NB4 (cell line): ENCODE results near the gene HLCS.
"Not testable (repeated sequence)": the region's sequence is repeated elsewhere in the genome, so short reads cannot be mapped to it uniquely, and the experiment has no call there.

Experiments used
- DNase-seq: peaks from one replicate; pipeline ENCODE4 v3.0.0; 2010; ENCODE audit warnings: low read depth
- H3K4me3 ChIP-seq: one replicate; pipeline ENCODE4 v1.5.1; 2011; ENCODE audit warnings: mild to moderate bottlenecking, low read depth, low read length, moderate library complexity
- CTCF ChIP-seq: IDR thresholded peaks from one replicate; pipeline ENCODE4 v1.5.1; 2012; ENCODE audit warnings: low read depth, low read length
- MAX ChIP-seq: IDR thresholded peaks from 2 replicates; pipeline ENCODE4 v1.6.1; 2011; ENCODE audit warnings: low read depth, low read length
- MYC ChIP-seq: IDR thresholded peaks from 2 replicates; pipeline ENCODE4 v1.6.1; 2011; ENCODE audit warnings: low read depth, low read length
- POLR2A ChIP-seq: IDR thresholded peaks from 2 replicates; pipeline ENCODE4 v1.6.1; 2011; ENCODE audit warnings: mild to moderate bottlenecking; ENCODE audit not compliant: insufficient read length; ENCODE audit errors: extremely low read depth

Gene HLCS

DNA sequence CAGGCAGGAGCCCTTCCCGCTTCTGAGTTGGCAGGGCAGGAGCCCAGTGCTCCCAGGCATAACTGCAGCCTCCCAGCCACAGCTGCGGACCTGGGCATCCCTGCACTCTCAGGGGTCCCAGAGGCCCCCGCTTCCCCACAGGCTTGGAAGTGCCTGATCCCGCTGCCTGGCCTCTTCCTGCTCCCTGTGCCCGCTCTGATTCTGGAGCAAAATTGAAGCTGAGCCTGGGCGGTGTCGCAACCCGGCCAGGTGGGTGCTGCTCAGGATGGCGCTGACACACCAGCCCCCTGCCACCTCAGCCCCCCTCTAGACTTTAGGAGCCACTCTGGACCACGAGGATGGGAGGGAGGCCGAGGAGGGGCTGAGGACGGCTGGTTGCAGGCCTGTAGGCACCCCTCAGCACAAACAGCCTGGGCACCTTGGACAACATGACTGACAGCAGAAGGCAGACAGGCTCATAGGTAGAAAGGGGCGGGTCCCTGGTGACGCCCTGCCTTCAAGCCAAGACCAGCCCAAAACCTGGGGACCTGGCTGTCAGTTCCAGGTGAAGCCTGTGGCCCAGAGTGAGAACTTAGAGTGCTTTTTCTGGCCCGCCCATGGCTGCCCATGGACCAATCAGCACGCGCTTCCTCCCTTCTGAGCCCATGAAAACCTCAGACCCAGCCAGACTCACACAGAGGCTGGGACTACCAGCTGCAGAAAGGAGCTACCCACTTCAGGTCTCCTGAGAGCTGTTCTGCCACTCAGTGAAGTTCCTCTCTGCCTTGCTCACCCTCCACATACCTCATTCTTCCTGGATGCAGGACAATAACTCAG, 7.2 kb downstream of the HLCS start:
- no peak overlapping the region for H3K4me3 ChIP-seq
- no peak for DNase-seq
- no peak for TF ChIP-seq CTCF
- no peak for TF ChIP-seq MAX
- TF ChIP-seq MYC: no peak
- TF ChIP-seq POLR2A: no peak

GRCh38 chr21:36955783-36956182, 10.7 kb downstream of the HLCS start:
- no peak overlapping the region for H3K4me3 ChIP-seq
- no peak for TF ChIP-seq POLR2A
- no peak for TF ChIP-seq MYC
- no peak for TF ChIP-seq MAX
- no peak for TF ChIP-seq CTCF
- DNase-seq: no peak

- H3K4me3 ChIP-seq, DNase-seq: not testable (repeated sequence)
Measured at GRCh38 chr21:36952331-36952730, 14.1 kb downstream of the HLCS start.

DNA sequence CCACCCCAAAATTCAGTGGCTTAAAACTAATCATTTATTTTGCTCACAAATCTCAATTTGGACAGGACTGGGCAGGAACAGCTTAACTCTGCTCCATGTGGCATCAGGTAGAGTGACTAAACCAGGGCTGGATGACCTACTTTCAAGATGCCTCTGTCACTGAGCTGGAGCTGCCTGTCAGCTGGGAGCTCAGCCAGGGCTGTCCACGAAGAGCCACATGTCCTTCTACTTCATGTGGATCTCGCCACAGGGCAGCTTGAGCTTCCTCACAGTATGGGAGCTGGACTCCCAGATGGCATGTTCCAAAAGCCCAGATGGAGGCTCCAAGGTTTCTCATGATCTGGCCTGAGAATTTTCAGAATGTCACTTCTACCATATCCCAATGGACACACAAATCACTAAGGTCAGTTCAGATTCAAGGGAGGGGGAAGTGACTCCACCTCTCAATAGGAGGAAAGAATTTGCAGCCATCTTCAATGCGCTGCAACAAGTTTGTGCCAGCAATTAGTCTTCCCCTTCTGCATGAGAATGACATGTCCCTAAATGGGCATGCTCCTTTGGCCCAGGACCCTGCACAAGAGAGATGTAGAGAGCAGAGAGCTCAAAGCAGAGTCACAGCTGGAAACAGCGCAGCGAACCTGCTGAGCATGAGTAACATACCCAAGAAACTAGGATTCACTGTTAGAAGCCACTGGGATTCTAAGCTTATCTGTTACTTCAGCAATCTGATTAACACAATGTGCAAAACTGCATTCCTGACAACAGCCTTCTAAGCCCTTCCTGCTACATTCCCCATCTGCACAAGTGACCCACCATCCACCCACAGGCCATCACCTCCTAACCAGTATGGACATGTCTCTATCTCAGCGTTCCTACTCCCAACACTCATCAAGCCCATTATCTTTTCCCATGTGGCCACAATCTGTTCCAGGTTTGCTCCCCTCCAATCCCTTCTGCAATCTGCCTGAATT, 17.0 kb downstream of the HLCS start:
- TF ChIP-seq POLR2A: no peak
- TF ChIP-seq CTCF: no peak
- TF ChIP-seq MYC: no peak
- TF ChIP-seq MAX: no peak
- H3K4me3 ChIP-seq: no peak overlapping the region
- DNase-seq: no peak

DNA sequence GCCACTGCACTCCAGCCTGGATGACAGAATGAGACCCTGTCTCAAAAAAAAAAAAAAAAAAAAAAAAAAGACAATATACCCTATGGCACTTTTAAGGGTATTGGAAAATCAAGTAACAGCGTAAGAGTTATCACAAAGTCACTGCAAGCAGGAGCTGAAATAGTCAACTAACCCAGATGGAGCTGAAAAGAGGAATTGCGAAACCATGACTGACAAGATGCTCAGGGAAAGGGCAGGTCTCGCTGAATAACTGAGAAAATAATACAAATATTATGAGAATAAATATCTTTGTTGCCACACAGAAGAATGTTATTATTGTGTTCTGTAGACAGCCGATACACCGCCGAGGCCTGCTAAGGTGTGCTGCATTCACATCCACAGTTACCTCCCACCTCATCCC, 17.8 kb downstream of the HLCS start:
- no peak overlapping the region for H3K4me3 ChIP-seq
- TF ChIP-seq MYC: no peak
- TF ChIP-seq CTCF: no peak
- no peak for TF ChIP-seq MAX
- no peak for TF ChIP-seq POLR2A
- peak; percentile 20 for DNase-seq

GRCh38 chr21:36946949-36947356, 19.5 kb downstream of the HLCS start:
- DNase-seq: no peak
- no peak for TF ChIP-seq POLR2A
- H3K4me3 ChIP-seq: no peak overlapping the region
